ENCODE data around the gene ZNF761. TPM values are rescaled to one million over a fixed set of nuclear protein-coding genes. Genes with fewer than 3 reads are reported as not detected.

The ZNF761 gene
- total RNA-seq, 1 donor from 2014 or later, result 15.3 TPM

- Mint-ChIP-seq H3K27me3 (peaks cover 3% of the 10 kb centered on the region), H3K4me3 (peak overlapping the region; percentile 69), H3K36me3 (no peaks in the 10 kb centered on the region), H3K4me1 (ENCODE audit: unreplicated experiment) (peaks cover 15% of the 10 kb centered on the region), H3K9me3 (no peaks in the 10 kb centered on the region), H3K27ac (no peak overlapping the region)
- TF ChIP-seq CTCF (conservative IDR thresholded peaks at IDR 0.05), result no peak
- DNase-seq (ENCODE audit: extremely low spot score, unreplicated experiment), result no peak
These were observed 73.1 kb downstream of the ZNF761 start for GRCh38 chr19:53504885-53505284.

- no peak for DNase-seq (ENCODE audit: extremely low spot score, unreplicated experiment)
- no peak for TF ChIP-seq CTCF (conservative IDR thresholded peaks at IDR 0.05)
- no peaks in the 10 kb centered on the region for H3K36me3 Mint-ChIP-seq
- H3K27ac Mint-ChIP-seq, result no peak overlapping the region
- no peaks in the 10 kb centered on the region for H3K9me3 Mint-ChIP-seq
- peaks cover 15% of the 10 kb centered on the region for H3K4me1 Mint-ChIP-seq (ENCODE audit: unreplicated experiment)
- H3K4me3 Mint-ChIP-seq, result no peak overlapping the region
- H3K27me3 Mint-ChIP-seq, result peaks cover 3% of the 10 kb centered on the region
These were observed 74.9 kb downstream of the ZNF761 start for GRCh38 chr19:53506728-53507127.

Other genes with a start within 250 kb of the ZNF761 start
- 5.0 and 7.2 TPM in 2 replicates for gene ZNF665, start 238.6 kb upstream of the ZNF761 start, total RNA-seq (ENCODE audit: low replicate concordance)
- 47.1 and 47.9 TPM in 2 replicates for gene ZNF677, start 177.1 kb upstream of the ZNF761 start, total RNA-seq (ENCODE audit: low replicate concordance)
- not detected in 2 replicates for gene VN1R2, start 173.7 kb upstream of the ZNF761 start, total RNA-seq (ENCODE audit: low replicate concordance)
- not detected in 2 replicates for gene VN1R4, start 164.3 kb upstream of the ZNF761 start, total RNA-seq (ENCODE audit: low replicate concordance)
- gene ZNF845, start 98.2 kb upstream of the ZNF761 start, total RNA-seq (ENCODE audit: low replicate concordance), result 9.3 and 12.0 TPM in 2 replicates
- gene ZNF525, start 66.3 kb upstream of the ZNF761 start, total RNA-seq (ENCODE audit: low replicate concordance), result 19.7 and 31.3 TPM in 2 replicates
- gene ZNF765, start 36.8 kb upstream of the ZNF761 start, total RNA-seq (ENCODE audit: low replicate concordance), result 14.5 and 20.0 TPM in 2 replicates
- gene ZNF813, start 35.7 kb downstream of the ZNF761 start, total RNA-seq (ENCODE audit: low replicate concordance), result 7.6 and 10.6 TPM in 2 replicates
- gene ZNF331, start 106.2 kb downstream of the ZNF761 start, total RNA-seq (ENCODE audit: low replicate concordance), result 13.7 and 25.7 TPM in 2 replicates
- not detected in 2 replicates for gene DPRX, start 200.0 kb downstream of the ZNF761 start, total RNA-seq (ENCODE audit: low replicate concordance)